Measurements from ENCODE around the gene PEBP1.

GRCh38 chr12:118135788-118136558, at the start of gene PEBP1:
- TF ChIP-seq CTCF (IDR thresholded peaks at IDR 0.05) (peak in 1 of 4 experiments; percentile 14), POLR2A (IDR thresholded peaks at IDR 0.05) (peak; percentile 92 to 94)
